ENCODE results near the gene UHRF2.

The UHRF2 gene

GRCh38 chr9:6408320-6408719 is 4.7 kb upstream of the UHRF2 start:
- Histone ChIP-seq H3K36me3 (ENCODE audit: control insufficient read depth in 1 of 2, insufficient read depth in 2 of 2, low read length in 2 of 2) (no peaks in the 10 kb centered on the region), H3K27me3 (ENCODE audit: low read depth, low read length) (no peaks in the 10 kb centered on the region), H3K4me3 (ENCODE audit: low read depth in 1 of 2, low read length in 2 of 2) (no peak overlapping the region), H3K4me1 (ENCODE audit: control insufficient read depth in 1 of 2, insufficient read depth in 2 of 2, low read length in 2 of 2) (no peaks in the 10 kb centered on the region), H3K27ac (ENCODE audit: low read length) (no peak overlapping the region), H3K9me3 (ENCODE audit: control insufficient read depth in 1 of 2, low read length in 2 of 2) (no peaks in the 10 kb centered on the region)

GRCh38 chr9:6409811-6410210 is 3.2 kb upstream of the UHRF2 start:
- Histone ChIP-seq H3K27ac (ENCODE audit: low read length) (no peak overlapping the region), H3K4me3 (ENCODE audit: low read depth in 1 of 2, low read length in 2 of 2) (no peak overlapping the region)

GRCh38 chr9:6410633-6411032 is 2.4 kb upstream of the UHRF2 start:
- Histone ChIP-seq H3K36me3 (ENCODE audit: control insufficient read depth in 1 of 2, insufficient read depth in 2 of 2, low read length in 2 of 2) (no peaks in the 10 kb centered on the region), H3K4me1 (ENCODE audit: control insufficient read depth in 1 of 2, insufficient read depth in 2 of 2, low read length in 2 of 2) (peaks cover 5 to 12% of the 10 kb centered on the region in 2 donors), H3K27ac (ENCODE audit: low read length) (no peak overlapping the region), H3K27me3 (ENCODE audit: low read depth, low read length) (no peaks in the 10 kb centered on the region), H3K4me3 (ENCODE audit: low read depth in 1 of 2, low read length in 2 of 2) (no peak overlapping the region), H3K9me3 (ENCODE audit: control insufficient read depth in 1 of 2, low read length in 2 of 2) (no peaks in the 10 kb centered on the region)

More at GRCh38 chr9:6409811-6410210, 3.2 kb upstream of the UHRF2 start:
- Histone ChIP-seq H3K9me3 (ENCODE audit: control insufficient read depth in 1 of 2, low read length in 2 of 2) (no peaks in the 10 kb centered on the region), H3K27me3 (ENCODE audit: low read depth, low read length) (no peaks in the 10 kb centered on the region), H3K4me1 (ENCODE audit: control insufficient read depth in 1 of 2, insufficient read depth in 2 of 2, low read length in 2 of 2) (peaks cover 5% of the 10 kb centered on the region in 2 donors), H3K36me3 (ENCODE audit: control insufficient read depth in 1 of 2, insufficient read depth in 2 of 2, low read length in 2 of 2) (no peaks in the 10 kb centered on the region)

- no peaks in the 10 kb centered on the region for H3K27me3 ChIP-seq (ENCODE audit: low read depth, low read length)
- peak overlapping the region; percentile 90 to 100 for H3K4me3 ChIP-seq (ENCODE audit: low read depth in 1 of 2, low read length in 2 of 2)
- H3K36me3 ChIP-seq (ENCODE audit: control insufficient read depth in 1 of 2, insufficient read depth in 2 of 2, low read length in 2 of 2), result no peaks in the 10 kb centered on the region
- peak overlapping the region; percentile 80 for H3K27ac ChIP-seq (ENCODE audit: low read length)
- H3K4me1 ChIP-seq (ENCODE audit: control insufficient read depth in 1 of 2, insufficient read depth in 2 of 2, low read length in 2 of 2), result peaks cover 10 to 21% of the 10 kb centered on the region in 2 donors
- no peaks in the 10 kb centered on the region for H3K9me3 ChIP-seq (ENCODE audit: control insufficient read depth in 1 of 2, low read length in 2 of 2)
Observed at GRCh38 chr9:6413365-6414246, 607 bp downstream of the UHRF2 start.

- H3K4me3 ChIP-seq (ENCODE audit: low read depth in 1 of 2, low read length in 2 of 2), result peak overlapping the region; percentile 90 to 100
- H3K36me3 ChIP-seq (ENCODE audit: control insufficient read depth in 1 of 2, insufficient read depth in 2 of 2, low read length in 2 of 2), result no peaks in the 10 kb centered on the region
- H3K27me3 ChIP-seq (ENCODE audit: low read depth, low read length), result no peaks in the 10 kb centered on the region
- H3K9me3 ChIP-seq (ENCODE audit: control insufficient read depth in 1 of 2, low read length in 2 of 2), result no peaks in the 10 kb centered on the region
- H3K4me1 ChIP-seq (ENCODE audit: control insufficient read depth in 1 of 2, insufficient read depth in 2 of 2, low read length in 2 of 2), result peaks cover 10 to 21% of the 10 kb centered on the region in 2 donors
- peak overlapping the region; percentile 80 for H3K27ac ChIP-seq (ENCODE audit: low read length)
Observed at GRCh38 chr9:6414247-6414641, 1.2 kb downstream of the UHRF2 start.

GRCh38 chr9:6415266-6415665 is 2.3 kb downstream of the UHRF2 start:
- Histone ChIP-seq H3K36me3 (ENCODE audit: control insufficient read depth in 1 of 2, insufficient read depth in 2 of 2, low read length in 2 of 2) (no peaks in the 10 kb centered on the region), H3K27ac (ENCODE audit: low read length) (no peak overlapping the region), H3K4me3 (ENCODE audit: low read depth in 1 of 2, low read length in 2 of 2) (peak overlapping the region; percentile 90 to 100), H3K9me3 (ENCODE audit: control insufficient read depth in 1 of 2, low read length in 2 of 2) (no peaks in the 10 kb centered on the region), H3K27me3 (ENCODE audit: low read depth, low read length) (no peaks in the 10 kb centered on the region), H3K4me1 (ENCODE audit: control insufficient read depth in 1 of 2, insufficient read depth in 2 of 2, low read length in 2 of 2) (peaks cover 10 to 21% of the 10 kb centered on the region in 2 donors)

- peaks cover 10 to 21% of the 10 kb centered on the region in 2 donors for H3K4me1 ChIP-seq (ENCODE audit: control insufficient read depth in 1 of 2, insufficient read depth in 2 of 2, low read length in 2 of 2)
- no peak overlapping the region for H3K4me3 ChIP-seq (ENCODE audit: low read depth in 1 of 2, low read length in 2 of 2)
- no peaks in the 10 kb centered on the region for H3K9me3 ChIP-seq (ENCODE audit: control insufficient read depth in 1 of 2, low read length in 2 of 2)
- H3K36me3 ChIP-seq (ENCODE audit: control insufficient read depth in 1 of 2, insufficient read depth in 2 of 2, low read length in 2 of 2), result peaks cover 0 to 3% of the 10 kb centered on the region in 2 donors
- no peaks in the 10 kb centered on the region for H3K27me3 ChIP-seq (ENCODE audit: low read depth, low read length)
- no peak overlapping the region for H3K27ac ChIP-seq (ENCODE audit: low read length)
Observed at GRCh38 chr9:6417186-6417585, 4.2 kb downstream of the UHRF2 start.

- no peaks in the 10 kb centered on the region for H3K9me3 ChIP-seq (ENCODE audit: control insufficient read depth in 1 of 2, low read length in 2 of 2)
- peaks cover 0 to 3% of the 10 kb centered on the region in 2 donors for H3K36me3 ChIP-seq (ENCODE audit: control insufficient read depth in 1 of 2, insufficient read depth in 2 of 2, low read length in 2 of 2)
- peaks cover 10 to 21% of the 10 kb centered on the region in 2 donors for H3K4me1 ChIP-seq (ENCODE audit: control insufficient read depth in 1 of 2, insufficient read depth in 2 of 2, low read length in 2 of 2)
- H3K27me3 ChIP-seq (ENCODE audit: low read depth, low read length), result no peaks in the 10 kb centered on the region
- H3K27ac ChIP-seq (ENCODE audit: low read length), result no peak overlapping the region
- no peak overlapping the region for H3K4me3 ChIP-seq (ENCODE audit: low read depth in 1 of 2, low read length in 2 of 2)
Observed at GRCh38 chr9:6418764-6419163, 5.8 kb downstream of the UHRF2 start.

- Histone ChIP-seq H3K27ac (ENCODE audit: low read length) (no peak overlapping the region), H3K4me1 (ENCODE audit: control insufficient read depth in 1 of 2, insufficient read depth in 2 of 2, low read length in 2 of 2) (no peaks in the 10 kb centered on the region)
Observed at GRCh38 chr9:6424940-6425339, 11.9 kb downstream of the UHRF2 start.

GRCh38 chr9:6426117-6426516 is 13.1 kb downstream of the UHRF2 start:
- Histone ChIP-seq H3K9me3 (ENCODE audit: control insufficient read depth in 1 of 2, low read length in 2 of 2) (no peaks in the 10 kb centered on the region), H3K27me3 (ENCODE audit: low read depth, low read length) (no peaks in the 10 kb centered on the region), H3K4me3 (ENCODE audit: low read depth in 1 of 2, low read length in 2 of 2) (no peak overlapping the region), H3K27ac (ENCODE audit: low read length) (no peak overlapping the region), H3K4me1 (ENCODE audit: control insufficient read depth in 1 of 2, insufficient read depth in 2 of 2, low read length in 2 of 2) (peaks cover 7% of the 10 kb centered on the region in 2 donors), H3K36me3 (ENCODE audit: control insufficient read depth in 1 of 2, insufficient read depth in 2 of 2, low read length in 2 of 2) (peaks cover 0 to 3% of the 10 kb centered on the region in 2 donors)

More at GRCh38 chr9:6424940-6425339, 11.9 kb downstream of the UHRF2 start:
- H3K36me3 ChIP-seq (ENCODE audit: control insufficient read depth in 1 of 2, insufficient read depth in 2 of 2, low read length in 2 of 2), result peaks cover 0 to 3% of the 10 kb centered on the region in 2 donors
- H3K4me3 ChIP-seq (ENCODE audit: low read depth in 1 of 2, low read length in 2 of 2), result no peak overlapping the region
- no peaks in the 10 kb centered on the region for H3K27me3 ChIP-seq (ENCODE audit: low read depth, low read length)
- H3K9me3 ChIP-seq (ENCODE audit: control insufficient read depth in 1 of 2, low read length in 2 of 2), result no peaks in the 10 kb centered on the region

GRCh38 chr9:6428940-6429889 is 16.2 kb downstream of the UHRF2 start:
- H3K36me3 ChIP-seq (ENCODE audit: control insufficient read depth in 1 of 2, insufficient read depth in 2 of 2, low read length in 2 of 2), result peaks cover 0 to 6% of the 10 kb centered on the region in 2 donors
- H3K4me3 ChIP-seq (ENCODE audit: low read depth in 1 of 2, low read length in 2 of 2), result no peak overlapping the region
- peaks cover 7 to 14% of the 10 kb centered on the region in 2 donors for H3K4me1 ChIP-seq (ENCODE audit: control insufficient read depth in 1 of 2, insufficient read depth in 2 of 2, low read length in 2 of 2)
- H3K27me3 ChIP-seq (ENCODE audit: low read depth, low read length), result no peaks in the 10 kb centered on the region
- H3K27ac ChIP-seq (ENCODE audit: low read length), result no peak overlapping the region
- no peaks in the 10 kb centered on the region for H3K9me3 ChIP-seq (ENCODE audit: control insufficient read depth in 1 of 2, low read length in 2 of 2)
